ENCODE results near the gene INPP5D.

INPP5D gene

GRCh38 chr2:233072838-233073237 lies 12.7 kb downstream of the INPP5D start:
- Histone ChIP-seq H4K20me1 (ENCODE audit: insufficient read depth, low read length) (peaks cover 5% of the 10 kb centered on the region; the same call in 1 of the 2 replicates), H3K4me1 (ENCODE audit: insufficient read depth, low read length) (peaks cover 38% of the 10 kb centered on the region), H3K4me2 (ENCODE audit: insufficient read depth, low read length) (no peak overlapping the region), H3K9ac (ENCODE audit: low read depth, low read length) (no peak overlapping the region), H3K36me3 (ENCODE audit: insufficient read depth, low read length) (peaks cover 13% of the 10 kb centered on the region), H3K27ac (ENCODE audit: low read length) (no peak overlapping the region), H3K27me3 (ENCODE audit: insufficient read depth, low read length, poor library complexity) (no peaks in the 10 kb centered on the region), H3K9me3 (ENCODE audit: insufficient read depth, low read length, severe bottlenecking) (peaks cover 4% of the 10 kb centered on the region), H3K4me3 (ENCODE audit: low read depth in 1 of 2, low read length in 2 of 2) (no peak overlapping the region), H2AFZ (ENCODE audit: low read depth, low read length) (no peak overlapping the region), H3K79me2 (ENCODE audit: insufficient read depth, low read length) (peaks cover 36% of the 10 kb centered on the region)
- TF ChIP-seq CTCF (IDR thresholded peaks at IDR 0.05; ENCODE audit: borderline replicate concordance, extremely low read depth, low read length, poor library complexity, severe bottlenecking) (no peak), EZH2 (IDR thresholded peaks at IDR 0.05; ENCODE audit: borderline replicate concordance, low read depth, low read length, severe bottlenecking) (no peak)
- ATAC-seq (ENCODE audit: insufficient read depth, low read depth) (no peak), DNase-seq (no peak)

GRCh38 chr2:233074106-233074505 lies 14.0 kb downstream of the INPP5D start:
- no peak overlapping the region for H3K27ac ChIP-seq (ENCODE audit: low read length)
- no peaks in the 10 kb centered on the region for H3K27me3 ChIP-seq (ENCODE audit: insufficient read depth, low read length, poor library complexity)
- H3K4me3 ChIP-seq (ENCODE audit: low read depth in 1 of 2, low read length in 2 of 2): no peak overlapping the region
- no peak overlapping the region for H3K9ac ChIP-seq (ENCODE audit: low read depth, low read length)
- H3K4me2 ChIP-seq (ENCODE audit: insufficient read depth, low read length): no peak overlapping the region
- peaks cover 29% of the 10 kb centered on the region for H3K79me2 ChIP-seq (ENCODE audit: insufficient read depth, low read length)
- H2AFZ ChIP-seq (ENCODE audit: low read depth, low read length): no peak overlapping the region
- H4K20me1 ChIP-seq (ENCODE audit: insufficient read depth, low read length): peaks cover 10% of the 10 kb centered on the region; the same call in 1 of the 2 replicates
- H3K36me3 ChIP-seq (ENCODE audit: insufficient read depth, low read length): peaks cover 11% of the 10 kb centered on the region
- H3K9me3 ChIP-seq (ENCODE audit: insufficient read depth, low read length, severe bottlenecking): peaks cover 4% of the 10 kb centered on the region
- DNase-seq: no peak
- H3K4me1 ChIP-seq (ENCODE audit: insufficient read depth, low read length): peaks cover 38% of the 10 kb centered on the region
- no peak for TF ChIP-seq EZH2 (IDR thresholded peaks at IDR 0.05; ENCODE audit: borderline replicate concordance, low read depth, low read length, severe bottlenecking)
- no peak for ATAC-seq (ENCODE audit: insufficient read depth, low read depth)

DNA sequence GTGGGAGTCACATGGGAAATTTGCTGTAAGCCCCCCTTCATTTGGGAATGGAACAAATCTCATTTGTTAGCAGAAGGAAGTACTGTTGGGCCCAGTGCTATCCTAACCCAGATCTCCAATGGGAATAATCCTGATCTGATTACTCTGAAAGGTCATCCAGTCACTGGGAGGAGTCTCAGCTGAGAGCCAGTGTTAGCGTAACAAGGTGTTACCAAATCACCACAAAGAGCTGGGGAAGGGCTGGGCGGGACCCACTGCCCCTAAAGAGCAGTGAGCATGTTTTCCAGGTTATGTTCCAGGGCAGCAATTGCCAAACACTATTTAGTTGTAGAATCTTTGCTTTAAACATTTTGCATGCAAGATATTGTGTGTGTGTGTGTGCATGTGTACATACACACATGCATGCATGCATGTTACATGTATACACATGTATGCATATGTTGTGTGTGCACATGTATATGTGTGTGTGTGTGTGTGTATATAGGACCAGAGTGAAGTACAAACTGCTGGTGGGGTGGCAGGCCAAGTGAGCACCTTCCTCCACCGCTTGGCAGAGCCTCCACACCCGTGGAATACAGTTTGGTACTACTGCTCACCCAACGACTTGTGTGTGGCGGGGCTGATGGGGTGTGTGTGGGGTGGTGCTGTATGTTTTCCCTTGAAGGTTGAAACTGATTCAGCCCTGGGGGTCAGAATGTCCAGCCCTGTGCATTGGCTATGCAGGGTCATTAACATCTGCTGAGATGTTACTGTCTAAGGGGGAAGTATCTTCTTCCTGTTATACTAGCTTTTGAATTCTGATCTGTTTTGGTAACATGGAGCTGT lies 15.2 kb downstream of the INPP5D start:
- ATAC-seq (ENCODE audit: insufficient read depth, low read depth) (peak; percentile 45), DNase-seq (peak; percentile 41)
- Histone ChIP-seq H3K27ac (ENCODE audit: low read length) (peak overlapping the region; percentile 78), H4K20me1 (ENCODE audit: insufficient read depth, low read length) (peaks cover 16% of the 10 kb centered on the region; the same call in 1 of the 2 replicates), H2AFZ (ENCODE audit: low read depth, low read length) (peak overlapping the region; percentile 18; the same call in 1 of the 2 replicates), H3K36me3 (ENCODE audit: insufficient read depth, low read length) (peaks cover 19% of the 10 kb centered on the region), H3K4me2 (ENCODE audit: insufficient read depth, low read length) (peak overlapping the region; percentile 31), H3K79me2 (ENCODE audit: insufficient read depth, low read length) (peaks cover 21% of the 10 kb centered on the region), H3K9ac (ENCODE audit: low read depth, low read length) (peak overlapping the region; percentile 40; the same call in 1 of the 2 replicates), H3K9me3 (ENCODE audit: insufficient read depth, low read length, severe bottlenecking) (peaks cover 4% of the 10 kb centered on the region), H3K27me3 (ENCODE audit: insufficient read depth, low read length, poor library complexity) (no peaks in the 10 kb centered on the region), H3K4me3 (ENCODE audit: low read depth in 1 of 2, low read length in 2 of 2) (no peak overlapping the region; a peak in 1 of 4 replicates), H3K4me1 (ENCODE audit: insufficient read depth, low read length) (peaks cover 40% of the 10 kb centered on the region)
- TF ChIP-seq CTCF (IDR thresholded peaks at IDR 0.05; ENCODE audit: borderline replicate concordance, extremely low read depth, low read length, poor library complexity, severe bottlenecking) (no peak), EZH2 (IDR thresholded peaks at IDR 0.05; ENCODE audit: borderline replicate concordance, low read depth, low read length, severe bottlenecking) (no peak)

DNA sequence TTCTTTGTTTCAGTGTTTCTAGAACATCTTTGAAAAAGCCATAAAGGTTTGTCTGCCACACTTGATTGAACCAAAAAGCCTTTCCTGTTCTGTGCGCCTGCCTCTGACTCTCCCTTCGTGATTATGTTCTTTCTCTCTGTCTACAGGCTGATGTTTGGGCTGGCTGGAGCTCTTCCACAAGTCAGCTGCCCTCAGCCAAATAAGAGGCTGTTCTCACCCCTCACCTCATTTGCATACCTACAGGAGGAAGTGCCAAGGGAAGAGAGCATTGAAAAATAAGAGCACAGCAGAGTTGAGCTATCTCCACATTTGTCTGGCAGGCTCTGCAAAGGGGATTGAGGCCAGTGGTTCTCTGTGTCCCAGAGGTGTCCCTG lies 15.8 kb downstream of the INPP5D start:
- Histone ChIP-seq H3K4me3 (ENCODE audit: low read depth in 1 of 2, low read length in 2 of 2) (no peak overlapping the region; a peak in 1 of 4 replicates), H2AFZ (ENCODE audit: low read depth, low read length) (peak overlapping the region; percentile 19; the same call in 1 of the 2 replicates), H3K9me3 (ENCODE audit: insufficient read depth, low read length, severe bottlenecking) (peaks cover 4% of the 10 kb centered on the region), H3K27me3 (ENCODE audit: insufficient read depth, low read length, poor library complexity) (no peaks in the 10 kb centered on the region), H3K36me3 (ENCODE audit: insufficient read depth, low read length) (peaks cover 24% of the 10 kb centered on the region), H3K4me1 (ENCODE audit: insufficient read depth, low read length) (peaks cover 46% of the 10 kb centered on the region), H3K79me2 (ENCODE audit: insufficient read depth, low read length) (peaks cover 19% of the 10 kb centered on the region), H3K4me2 (ENCODE audit: insufficient read depth, low read length) (peak overlapping the region; percentile 31), H3K27ac (ENCODE audit: low read length) (peak overlapping the region; percentile 78), H4K20me1 (ENCODE audit: insufficient read depth, low read length) (peaks cover 22% of the 10 kb centered on the region), H3K9ac (ENCODE audit: low read depth, low read length) (peak overlapping the region; percentile 40)
- no peak for TF ChIP-seq EZH2 (IDR thresholded peaks at IDR 0.05; ENCODE audit: borderline replicate concordance, low read depth, low read length, severe bottlenecking)
- no peak for TF ChIP-seq CTCF (IDR thresholded peaks at IDR 0.05; ENCODE audit: borderline replicate concordance, extremely low read depth, low read length, poor library complexity, severe bottlenecking)
- peak; percentile 70 for DNase-seq
- peak; percentile 90 for ATAC-seq (ENCODE audit: insufficient read depth, low read depth)
